Iris pigment epithelial cell (primary cell): ENCODE results near the gene LSS.
"Not testable (repeated sequence)": the region's sequence is repeated elsewhere in the genome, so short reads cannot be mapped to it uniquely, and the experiment has no call there.

Experiments
- DNase-seq: peaks from one replicate; pipeline ENCODE4 v3.0.0-alpha.2; 2011; ENCODE audit warnings: low read depth

The LSS gene

DNA sequence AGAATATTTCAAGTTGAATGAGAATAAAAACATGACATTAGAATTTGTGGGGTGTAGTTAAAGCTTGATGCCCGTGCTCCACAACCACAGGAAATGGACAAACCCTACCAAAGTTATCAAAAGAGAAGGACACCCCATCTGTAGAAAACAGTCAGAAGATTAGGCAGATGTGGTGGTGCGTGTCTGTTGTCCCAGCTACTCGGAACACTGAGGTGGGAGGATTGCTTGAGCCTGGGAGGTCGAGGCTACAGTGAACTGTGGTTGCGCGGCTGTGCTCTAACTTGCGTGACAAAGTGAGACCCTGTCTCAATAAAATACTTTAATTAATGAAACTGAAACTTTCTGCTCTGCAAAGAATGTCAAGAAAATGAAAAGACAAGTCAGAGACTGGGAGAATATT lies 42.9 kb downstream of the LSS start:
- DNase-seq, result no peak

DNA sequence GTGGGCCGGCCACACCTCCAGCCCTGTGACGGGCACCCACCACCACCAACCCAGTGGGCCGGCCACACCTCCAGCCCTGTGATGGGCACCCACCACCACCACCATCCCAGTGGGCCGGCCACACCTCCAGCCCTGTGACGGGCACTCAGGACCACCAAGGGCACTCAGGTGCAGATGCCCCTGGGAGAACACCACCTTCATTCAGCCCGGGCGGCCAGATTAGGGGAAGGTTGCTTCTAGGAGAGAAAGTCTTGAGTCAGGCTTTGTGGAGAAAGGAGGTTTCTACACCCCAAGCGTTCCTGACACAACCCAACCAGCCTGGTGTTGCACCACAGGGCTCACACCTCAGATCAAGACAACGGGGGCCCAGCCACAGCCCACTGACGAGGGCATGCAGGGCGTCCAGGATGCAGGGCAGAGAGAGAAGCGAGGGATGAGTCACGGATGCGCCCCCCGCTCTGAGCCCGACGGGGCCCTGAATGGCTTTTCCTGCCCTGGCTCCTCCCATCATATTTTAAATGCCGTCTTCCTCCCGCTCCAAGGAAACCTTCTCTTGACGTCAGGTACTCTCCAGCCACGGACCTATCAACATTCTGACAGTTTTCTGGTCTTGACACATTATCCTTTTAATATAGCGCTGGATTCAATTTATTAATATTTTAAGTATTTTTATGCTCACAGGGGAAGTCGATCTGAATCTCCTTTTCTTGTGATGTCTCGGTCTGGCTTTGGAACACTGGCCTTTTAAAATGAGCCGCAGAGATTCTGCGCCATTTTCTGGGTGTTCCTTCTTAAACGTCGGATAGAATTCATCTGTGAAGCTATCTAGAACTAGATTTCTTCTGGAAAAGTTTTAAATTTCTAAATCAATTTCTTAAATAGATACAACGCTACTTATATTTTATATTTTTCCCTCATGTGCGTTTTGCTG lies 43.7 kb downstream of the LSS start:
- DNase-seq, result peak; percentile 92

DNA sequence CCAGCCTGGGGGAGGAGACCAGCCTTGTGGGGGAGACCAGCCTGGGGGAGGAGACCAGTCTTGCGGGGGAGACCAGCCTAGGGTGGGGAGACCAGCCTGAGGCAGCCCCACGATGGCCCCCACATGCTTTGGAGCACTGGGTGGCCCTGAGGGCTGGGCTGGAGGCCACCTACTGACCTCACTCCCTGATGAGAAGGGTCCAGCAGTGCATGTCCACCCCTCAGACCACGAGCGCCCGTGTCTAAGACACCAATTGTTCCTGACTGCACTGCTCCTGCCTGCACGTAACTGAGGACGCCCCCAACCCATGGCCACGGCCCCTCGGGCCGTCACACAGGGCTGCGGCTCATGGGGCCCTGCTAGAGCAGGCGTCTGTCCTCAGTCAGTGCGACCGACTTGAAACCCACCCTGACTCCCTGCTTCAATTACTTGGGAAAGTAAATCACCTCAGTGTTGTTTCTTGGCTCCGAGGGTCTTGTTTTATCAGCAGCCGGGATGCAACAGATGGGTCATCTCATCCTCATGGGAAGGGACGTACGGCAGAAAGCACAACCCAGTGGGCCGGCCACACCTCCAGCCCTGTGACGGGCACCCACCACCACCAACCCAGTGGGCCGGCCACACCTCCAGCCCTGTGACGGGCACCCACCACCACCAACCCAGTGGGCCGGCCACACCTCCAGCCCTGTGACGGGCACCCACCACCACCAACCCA lies 44.5 kb downstream of the LSS start, which contains the start of gene SPATC1L:
SPATC1L (minus strand) TSS at position 550 of the 715 bp plus-strand sequence. CDS start 1,643 bp downstream, outside the sequence.
- DNase-seq, result peak; percentile 80

DNA sequence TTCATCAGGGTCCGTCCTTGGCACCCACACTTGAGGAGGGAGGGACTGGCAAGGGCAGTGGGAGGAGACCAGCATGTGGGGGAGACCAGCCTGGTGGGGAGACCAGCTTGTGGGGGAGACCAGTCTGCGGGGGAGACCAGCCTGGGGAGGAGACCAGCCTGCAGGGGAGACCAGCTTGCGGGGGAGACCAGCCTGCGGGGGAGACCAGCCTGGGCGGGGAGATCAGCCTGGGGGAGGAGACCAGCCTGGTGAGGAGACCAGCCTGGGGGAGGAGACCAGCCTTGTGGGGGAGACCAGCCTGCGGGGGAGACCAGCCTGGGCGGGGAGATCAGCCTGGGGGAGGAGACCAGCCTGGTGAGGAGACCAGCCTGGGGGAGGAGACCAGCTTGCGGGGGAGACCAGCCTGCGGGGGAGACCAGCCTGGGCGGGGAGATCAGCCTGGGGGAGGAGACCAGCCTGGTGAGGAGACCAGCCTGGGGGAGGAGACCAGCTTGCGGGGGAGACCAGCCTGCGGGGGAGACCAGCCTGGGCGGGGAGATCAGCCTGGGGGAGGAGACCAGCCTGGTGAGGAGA lies 45.2 kb downstream of the LSS start:
- not testable (repeated sequence) for DNase-seq

DNA sequence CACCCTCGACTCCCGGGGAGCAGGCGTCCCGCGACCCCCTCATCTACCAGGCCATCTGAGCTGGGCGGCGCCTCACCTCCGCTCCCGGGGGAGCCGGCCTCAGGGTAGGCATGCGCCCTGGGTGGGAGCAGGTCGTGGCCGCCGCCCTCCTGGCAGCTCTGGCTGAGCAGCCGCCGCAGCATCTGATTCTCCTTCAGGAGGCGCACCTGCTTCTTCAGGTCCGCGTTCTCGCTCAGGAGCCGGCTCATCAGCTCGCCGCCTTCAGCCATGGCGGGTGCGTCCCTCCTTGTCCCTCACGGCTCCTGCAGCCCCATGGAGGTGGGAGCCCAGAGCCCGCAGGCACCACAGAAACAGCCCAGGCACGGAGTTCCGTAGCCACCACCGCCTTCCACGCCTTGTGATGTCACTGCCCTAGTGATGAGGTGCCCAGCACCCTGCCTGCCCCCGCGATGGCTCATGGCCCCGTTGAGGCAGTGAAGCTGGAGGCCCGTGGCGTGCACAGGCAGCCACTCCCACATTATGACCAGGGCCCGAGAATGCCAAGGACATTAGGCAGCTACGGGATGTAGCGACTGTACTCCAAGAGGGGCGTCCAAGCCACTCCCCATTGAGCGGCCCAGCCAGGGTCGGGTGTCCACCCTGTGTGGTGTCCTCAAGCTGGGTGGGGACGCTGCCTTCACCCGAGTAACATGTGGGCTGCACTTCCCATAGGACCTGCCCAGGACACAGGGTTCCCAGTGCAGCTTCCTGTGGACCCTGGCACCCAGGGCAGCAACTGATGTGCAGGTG lies 45.8 kb downstream of the LSS start:
- DNase-seq, result no peak

DNA sequence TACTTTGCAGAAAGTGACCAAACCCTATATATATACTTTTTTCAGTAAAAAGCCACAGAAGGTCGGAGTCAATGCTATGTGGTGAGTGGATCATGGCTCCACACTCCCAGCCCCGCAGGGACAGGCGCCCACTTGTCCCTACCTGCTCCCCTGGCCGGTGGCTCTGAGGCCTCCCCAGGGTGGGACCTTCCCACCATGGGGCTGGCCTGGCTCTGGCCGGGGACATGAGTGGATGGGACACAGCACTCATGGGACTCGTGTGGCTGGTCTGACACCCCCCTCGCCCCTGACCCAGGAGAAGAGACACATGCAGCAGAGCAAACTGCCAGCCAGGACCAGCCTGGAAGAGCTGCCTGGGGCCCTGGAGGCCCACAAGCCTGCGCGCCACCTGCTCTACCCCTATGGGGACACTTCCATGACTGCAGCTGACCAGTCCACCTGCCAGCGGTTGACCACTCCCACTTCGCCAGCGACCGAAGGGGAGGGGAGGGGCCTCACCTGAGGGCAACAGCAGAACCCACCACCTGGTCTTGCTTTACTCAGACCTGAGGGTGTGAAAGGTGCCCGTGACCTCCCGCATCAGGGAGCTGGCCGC lies 46.5 kb downstream of the LSS start:
- DNase-seq, result no peak

DNA sequence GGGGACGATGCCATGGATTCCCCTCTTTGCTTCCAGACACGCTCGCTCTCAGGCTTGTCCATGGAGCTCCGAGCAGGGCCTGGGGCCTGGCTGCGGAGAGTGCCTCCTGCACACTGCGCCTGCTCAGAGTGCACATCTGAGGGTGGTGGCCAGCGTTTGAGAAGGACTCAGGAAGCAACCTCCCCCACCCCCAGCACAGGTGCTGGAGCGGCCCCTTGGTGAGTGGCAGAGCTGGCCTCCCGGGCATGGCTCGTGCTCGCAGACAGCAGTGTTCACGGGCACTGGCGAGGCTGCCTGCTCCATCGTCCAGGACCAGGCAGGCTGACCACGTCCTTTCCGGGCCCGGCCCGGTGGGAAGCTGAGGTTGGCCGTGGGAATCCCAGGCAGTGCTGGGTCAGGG lies 47.1 kb downstream of the LSS start:
- DNase-seq, result no peak

DNA sequence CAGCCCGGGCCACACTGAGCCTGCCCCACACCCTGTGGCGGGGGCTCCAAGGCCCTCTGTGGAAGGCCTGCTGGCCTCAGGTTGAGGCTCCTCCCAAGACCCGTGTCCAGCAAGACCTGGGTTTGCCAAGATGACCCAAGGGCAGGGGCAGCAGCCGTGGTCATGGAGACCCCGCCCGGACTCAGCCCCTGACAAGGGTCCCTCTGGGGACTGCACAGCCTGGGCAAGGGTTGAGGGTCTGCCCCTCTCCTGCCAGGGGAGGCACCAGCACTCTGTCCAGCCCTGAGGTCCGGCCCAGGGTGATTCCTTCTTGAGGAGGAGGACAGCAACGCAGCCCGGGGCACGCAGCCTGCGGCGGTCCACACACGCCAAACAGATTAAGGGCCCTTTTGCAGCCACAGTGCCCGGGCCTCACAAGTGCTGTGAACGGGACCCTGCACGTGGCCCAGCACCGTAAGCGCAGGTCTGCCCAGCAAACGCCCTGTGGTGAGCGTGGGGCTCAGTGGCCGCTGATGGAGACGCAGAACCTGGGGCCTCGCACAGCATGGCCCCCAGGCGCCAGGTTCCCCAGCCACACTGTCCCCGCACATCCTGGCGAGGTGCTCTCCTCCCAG lies 47.7 kb downstream of the LSS start:
- DNase-seq, result no peak

DNA sequence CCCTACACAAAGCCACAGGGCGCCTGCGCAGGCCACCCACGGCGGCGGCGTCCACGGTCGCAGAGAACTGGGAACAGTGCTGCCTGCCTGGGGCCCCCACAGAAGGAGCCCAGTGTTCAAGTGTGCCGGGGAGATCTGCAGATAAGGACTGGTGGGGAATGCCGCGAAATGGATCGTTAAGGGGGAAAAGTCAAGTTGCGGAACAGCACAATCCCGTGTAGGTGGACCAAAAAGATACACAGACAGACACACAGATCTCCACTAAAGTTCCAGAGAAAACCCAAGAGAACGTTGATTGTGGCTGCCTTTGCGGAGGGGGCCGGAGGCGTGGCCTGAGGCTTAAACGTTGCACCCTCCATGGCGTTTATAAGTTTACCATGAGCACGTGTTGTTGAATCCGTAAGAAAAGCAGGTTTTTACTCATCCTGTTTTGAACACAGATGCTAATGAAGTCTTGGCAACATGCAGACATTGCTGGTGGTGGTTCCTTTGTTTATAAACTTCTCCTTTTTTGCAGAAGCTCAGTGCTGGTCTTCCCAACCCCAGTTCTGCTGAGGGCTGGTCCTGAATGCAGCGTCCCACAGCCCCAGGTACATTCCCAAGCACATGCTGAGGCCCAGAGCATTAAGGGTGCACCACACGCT lies 48.4 kb downstream of the LSS start:
- DNase-seq, result no peak

DNA sequence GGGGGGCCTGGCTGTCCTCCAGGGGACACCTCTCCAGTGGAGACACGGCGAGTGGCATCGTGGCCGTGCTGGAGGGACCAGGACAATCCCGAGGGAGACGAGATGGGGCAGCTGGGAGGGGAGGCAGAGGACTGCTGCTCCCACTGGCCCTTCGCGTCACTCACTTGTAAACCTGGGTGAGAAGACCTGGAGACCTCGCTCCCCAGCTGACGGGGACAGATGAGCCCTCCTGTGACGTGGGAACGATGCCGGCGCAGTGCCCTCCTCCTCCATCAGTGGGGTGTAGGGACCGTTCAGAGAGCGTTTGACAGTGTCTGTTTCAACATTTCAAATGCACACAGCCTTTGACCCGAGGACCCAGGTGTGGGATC lies 48.9 kb downstream of the LSS start:
- no peak for DNase-seq

DNA sequence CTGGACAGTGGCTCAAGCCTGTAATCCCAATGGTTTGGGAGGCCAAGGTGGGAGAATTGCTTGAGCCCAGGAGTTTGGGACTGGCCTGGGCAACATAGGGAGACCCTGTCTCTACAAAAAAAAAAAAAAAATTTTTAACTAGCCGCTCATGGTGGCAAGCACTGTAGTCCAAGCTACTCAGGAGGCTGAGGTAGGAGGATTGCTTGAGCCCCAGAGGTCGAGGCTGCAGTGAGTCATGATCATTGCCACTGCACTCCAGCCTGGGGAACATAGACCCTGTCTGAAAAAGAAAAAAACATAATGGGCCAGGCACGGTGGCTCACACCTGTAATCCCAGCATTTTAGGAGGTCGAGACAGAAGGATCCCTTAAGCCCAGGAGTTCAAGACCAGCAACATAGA lies 49.6 kb downstream of the LSS start:
- DNase-seq, result no peak

DNA sequence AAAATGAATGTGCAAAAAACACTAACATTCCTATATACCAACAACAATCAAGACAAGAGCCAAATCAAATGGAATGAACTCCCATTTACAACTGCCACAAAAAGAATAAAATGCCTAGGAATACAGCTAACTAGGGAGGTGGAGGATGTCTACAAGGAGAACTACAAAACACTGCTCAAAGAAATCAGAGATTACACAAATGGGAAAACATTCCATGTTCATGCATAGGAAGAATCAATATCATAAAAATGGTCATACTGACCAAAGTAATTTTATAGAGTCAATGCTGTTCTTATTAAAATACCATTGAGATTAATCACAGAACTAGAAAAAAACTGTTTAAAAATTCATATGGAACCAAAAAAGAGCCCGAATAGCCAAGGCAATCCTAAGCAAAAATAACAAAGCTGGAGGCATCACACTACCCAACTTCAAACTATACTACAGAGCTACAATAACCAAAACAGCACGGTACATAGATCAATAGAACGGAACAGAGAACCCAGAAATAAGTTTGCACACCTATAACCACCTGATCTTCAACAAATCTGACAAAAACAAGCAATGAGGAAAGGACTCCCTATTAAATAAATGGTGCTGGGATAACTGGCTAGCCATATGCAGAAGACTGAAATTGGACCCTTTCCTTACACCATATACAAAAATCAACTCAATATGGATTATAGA lies 52.0 kb downstream of the LSS start:
- not testable (repeated sequence) for DNase-seq

DNA sequence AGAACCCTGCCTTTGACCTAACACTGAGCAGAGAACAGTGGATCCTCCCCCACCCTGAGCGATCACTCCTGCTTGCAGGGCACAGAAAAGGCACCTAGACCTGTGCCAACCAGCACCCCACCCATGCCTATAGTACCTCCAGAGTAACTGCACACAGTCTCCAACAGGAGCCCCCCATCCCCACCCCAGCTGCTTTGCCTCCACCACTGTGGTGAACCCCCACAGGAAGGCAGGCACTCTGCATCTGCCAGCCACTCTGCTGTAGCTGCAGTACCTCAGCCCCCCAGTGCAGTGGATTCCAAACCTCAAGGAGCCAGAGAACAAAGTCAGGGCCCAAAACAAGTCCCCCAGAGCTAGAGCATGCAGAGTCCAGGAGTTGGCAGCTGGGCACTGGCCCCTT lies 55.0 kb downstream of the LSS start:
- no peak for DNase-seq

DNA sequence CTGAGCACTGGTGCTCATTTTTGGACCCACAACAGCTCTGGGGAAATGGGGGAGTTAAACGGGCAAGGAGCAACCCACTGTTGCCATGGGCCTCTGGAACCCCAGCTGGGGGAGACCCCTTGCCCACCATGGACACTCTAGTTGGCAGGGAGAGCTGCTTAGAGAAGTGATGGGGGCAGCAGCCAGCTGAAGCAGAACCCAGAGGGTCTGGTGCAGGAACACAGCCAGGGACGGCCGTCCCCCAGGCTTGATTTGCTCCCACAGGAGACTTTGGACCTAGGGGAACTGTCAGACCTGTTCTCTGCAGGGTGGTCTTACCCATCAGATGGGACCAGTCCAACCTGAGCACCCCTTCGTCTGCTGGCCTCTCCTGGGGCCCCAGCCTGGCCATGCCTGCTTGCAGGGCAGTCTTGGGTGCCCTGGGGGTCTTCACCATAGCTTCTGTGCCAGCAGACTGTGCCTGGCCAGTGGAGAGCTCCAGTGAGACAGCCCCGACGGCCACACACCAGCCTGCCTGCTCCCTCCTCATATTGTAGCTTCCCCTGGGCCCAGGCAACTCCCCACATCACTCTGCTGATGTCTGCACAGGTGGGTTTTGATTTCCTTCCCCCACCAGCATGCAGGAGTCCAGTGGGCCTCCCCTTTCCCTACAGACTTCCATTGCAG lies 55.6 kb downstream of the LSS start:
- DNase-seq, result no peak

DNA sequence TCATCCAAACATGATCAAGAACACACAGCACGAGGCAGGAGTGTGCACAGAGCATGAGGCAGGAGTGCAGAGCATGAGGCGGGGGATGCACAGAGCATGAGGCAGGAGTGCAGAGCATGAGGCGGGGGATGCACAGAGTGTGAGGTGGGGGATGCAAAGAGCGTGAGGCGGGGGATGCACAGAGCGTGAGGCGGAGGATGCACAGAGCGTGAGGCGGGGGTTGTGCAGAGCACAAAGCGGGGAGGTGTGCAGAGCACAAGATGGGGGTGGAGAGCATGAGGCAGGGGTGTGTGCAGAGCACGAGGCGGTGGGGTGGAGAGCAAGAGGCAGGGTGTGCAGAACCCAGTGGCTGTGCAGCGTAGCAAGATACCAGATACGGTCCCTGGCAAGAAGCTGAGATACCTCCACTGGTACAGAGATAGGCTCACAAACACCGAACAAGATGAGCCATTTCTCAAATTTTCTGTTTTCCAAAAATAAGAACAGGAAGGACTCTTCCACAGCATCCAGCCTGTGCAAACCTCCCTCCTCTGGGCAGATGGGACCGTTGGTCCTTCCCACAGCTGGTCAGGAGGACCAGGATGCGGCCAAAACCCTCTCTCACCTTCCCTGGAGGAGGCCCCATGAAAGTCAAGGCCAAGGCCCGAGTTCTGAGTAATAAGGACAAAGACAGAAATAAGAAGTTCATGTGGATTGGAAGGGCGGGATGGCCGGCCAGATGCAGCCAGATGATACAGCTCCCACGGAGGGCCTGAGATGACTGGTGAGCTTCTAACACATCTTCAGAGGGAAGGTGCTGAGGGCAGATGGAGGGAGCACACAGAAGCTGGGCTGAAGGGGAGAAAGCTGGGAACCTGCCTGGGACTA lies 56.3 kb downstream of the LSS start:
- no peak for DNase-seq

DNA sequence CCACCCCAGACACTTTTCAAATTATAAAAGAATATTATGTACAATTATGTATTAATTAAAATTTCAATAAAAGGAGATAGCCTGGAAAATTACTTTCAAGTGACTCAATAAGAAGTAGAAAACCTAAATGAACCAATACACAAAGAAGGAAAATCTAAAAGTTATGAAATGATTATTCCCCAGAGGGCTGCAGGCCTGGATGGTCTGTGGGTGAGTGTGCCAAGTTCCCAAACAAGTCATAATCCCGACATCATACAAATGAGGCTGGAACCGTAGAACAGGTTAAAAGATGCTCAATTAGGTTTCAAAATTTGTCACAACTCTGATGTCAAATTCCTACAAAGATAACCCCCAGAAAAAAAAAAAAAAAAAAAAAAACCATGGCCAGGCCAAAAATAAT lies 57.0 kb downstream of the LSS start:
- DNase-seq, result no peak

DNA sequence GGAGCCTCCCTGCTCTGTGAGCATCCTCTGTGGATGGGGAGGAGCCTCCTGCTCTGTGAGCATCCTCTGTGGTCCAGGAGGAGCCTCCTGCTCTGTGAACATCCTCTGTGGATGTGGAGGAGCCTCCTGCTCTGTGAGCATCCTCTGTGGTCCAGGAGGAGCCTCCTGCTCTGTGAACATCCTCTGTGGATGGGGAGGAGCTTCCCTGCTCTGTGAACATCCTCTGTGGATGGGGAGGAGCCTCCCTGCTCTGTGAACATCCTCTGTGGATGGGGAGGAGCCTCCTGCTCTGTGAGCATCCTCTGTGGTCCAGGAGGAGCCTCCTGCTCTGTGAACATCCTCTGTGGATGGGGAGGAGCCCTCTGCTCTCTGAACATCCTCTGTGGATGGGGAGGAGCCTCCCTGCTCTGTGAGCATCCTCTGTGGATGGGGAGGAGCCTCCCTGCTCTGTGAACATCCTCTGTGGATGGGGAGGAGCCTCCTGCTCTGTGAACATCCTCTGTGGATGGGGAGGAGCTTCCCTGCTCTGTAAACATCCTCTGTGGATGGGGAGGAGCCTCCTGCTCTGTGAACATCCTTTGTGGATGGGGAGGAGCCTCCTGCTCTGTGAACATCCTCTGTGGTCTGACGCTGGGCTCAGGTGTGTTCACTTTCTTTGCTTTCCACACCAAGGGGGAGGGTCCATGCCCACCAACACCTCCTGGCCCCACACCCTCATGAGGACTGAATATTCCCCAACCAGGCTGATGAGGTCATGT lies 58.0 kb downstream of the LSS start:
- DNase-seq, result not testable (repeated sequence)
